HAP-1 (cell line): ENCODE measurements around the gene RETREG3.
"Not testable (repeated sequence)": the region's sequence is repeated elsewhere in the genome, so short reads cannot be mapped to it uniquely, and the experiment has no call there.

Experiments
- DNase-seq, 2 experiments: peaks; one replicate each; pipeline ENCODE4 v3.0.0-alpha.2; 2016 to 2020; ENCODE audit warnings: low spot score in 2 of 2
- H3K27me3 ChIP-seq: fragments of 250-450 bp; sonication (Bioruptor Pico); 2 replicates; pipeline ENCODE4 v1.5.1; 2020; ENCODE audit warnings: low read depth, mild to moderate bottlenecking, moderate library complexity
- H3K36me3 ChIP-seq: fragments of 250-450 bp; sonication (Bioruptor Pico); replicated peaks from 2 replicates; pipeline ENCODE4 v1.5.1; 2020; ENCODE audit warnings: mild to moderate bottlenecking
- H3K4me1 ChIP-seq: fragments of 250-450 bp; sonication (Bioruptor Pico); 2 replicates; pipeline ENCODE4 v1.5.1; 2020; ENCODE audit warnings: mild to moderate bottlenecking
- H3K4me3 ChIP-seq: fragments of 250-450 bp; sonication (Bioruptor Pico); 2 replicates; pipeline ENCODE4 v1.5.1; 2020; ENCODE audit warnings: mild to moderate bottlenecking, moderate library complexity
- H3K9me3 ChIP-seq: fragments of 250-450 bp; sonication (Bioruptor Pico); 2 replicates; pipeline ENCODE4 v1.5.1; 2020; ENCODE audit warnings: mild to moderate bottlenecking, moderate library complexity
- in situ Hi-C: fragments of 300-500 bp; cut with MboI; formaldehyde crosslinking; loops from 3 replicates; pipeline ENCODE4 v1.14.3; 2020; ENCODE audit warnings: low sequenced_read_pairs, inconsistent platforms, mixed read lengths

Gene RETREG3

DNA sequence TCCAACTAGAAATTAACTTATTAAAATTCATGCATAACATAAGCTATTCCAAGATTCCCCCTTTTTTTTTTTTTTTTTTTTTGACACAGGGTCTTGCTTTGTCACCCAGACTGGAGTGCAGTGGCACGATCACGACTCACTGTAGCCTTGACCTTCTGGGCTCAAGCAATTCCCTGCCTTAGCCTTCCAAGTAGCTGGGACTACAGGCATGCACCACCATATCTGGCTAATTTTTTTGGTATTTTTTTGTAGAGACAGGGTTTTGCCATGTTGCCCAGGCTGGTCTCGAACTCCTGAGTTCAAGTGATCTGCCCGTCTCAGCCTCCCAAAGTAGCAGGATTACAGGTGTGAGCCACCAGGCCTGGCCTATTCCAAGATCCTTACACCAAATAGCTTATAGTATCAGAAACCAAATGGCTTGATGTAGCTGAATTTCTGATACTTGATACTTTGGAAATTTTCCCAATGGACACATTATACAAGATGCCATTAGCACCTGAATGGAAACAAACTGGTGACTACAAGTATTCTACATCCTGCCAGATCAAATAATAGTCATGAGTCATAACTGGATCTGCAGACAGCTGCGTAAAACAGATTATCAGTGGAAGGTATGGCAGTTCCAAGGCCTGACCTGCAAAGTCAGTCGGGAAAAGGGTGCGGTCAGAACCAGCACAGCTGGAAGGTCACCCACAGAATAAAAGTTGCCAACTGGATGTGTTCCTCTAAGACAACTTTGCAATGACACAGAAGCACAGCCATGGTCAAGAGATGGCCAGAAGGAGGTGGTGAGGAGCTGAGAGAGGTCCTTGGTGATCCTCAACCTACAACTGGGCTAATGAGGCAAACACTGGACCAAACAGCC, 14.8 kb upstream of the RETREG3 start:
- in situ Hi-C loops = no loop called here
- peak in 1 of 2 experiments; percentile 19 for DNase-seq
- Histone ChIP-seq H3K36me3 (no peaks in the 10 kb centered on the region), H3K27me3 (no peaks in the 10 kb centered on the region), H3K9me3 (no peaks in the 10 kb centered on the region), H3K4me1 (peaks cover 2% of the 10 kb centered on the region; the same call in 1 of the 2 replicates), H3K4me3 (no peak overlapping the region)

- DNase-seq = no peak
- H3K27me3 ChIP-seq = no peaks in the 10 kb centered on the region
- no peaks in the 10 kb centered on the region for H3K36me3 ChIP-seq
- no peak overlapping the region for H3K4me3 ChIP-seq
- H3K4me1 ChIP-seq = peaks cover 2% of the 10 kb centered on the region; the same call in 1 of the 2 replicates
- H3K9me3 ChIP-seq = no peaks in the 10 kb centered on the region
- in situ Hi-C loops = no loop called here
These were observed 14.1 kb upstream of the RETREG3 start for GRCh38 chr17:42623271-42623670.

- H3K4me3 ChIP-seq, H3K36me3 ChIP-seq, H3K9me3 ChIP-seq, DNase-seq, in situ Hi-C loops, H3K4me1 ChIP-seq, H3K27me3 ChIP-seq: not testable (repeated sequence)
These were observed 12.8 kb upstream of the RETREG3 start for GRCh38 chr17:42621987-42622386.

DNA sequence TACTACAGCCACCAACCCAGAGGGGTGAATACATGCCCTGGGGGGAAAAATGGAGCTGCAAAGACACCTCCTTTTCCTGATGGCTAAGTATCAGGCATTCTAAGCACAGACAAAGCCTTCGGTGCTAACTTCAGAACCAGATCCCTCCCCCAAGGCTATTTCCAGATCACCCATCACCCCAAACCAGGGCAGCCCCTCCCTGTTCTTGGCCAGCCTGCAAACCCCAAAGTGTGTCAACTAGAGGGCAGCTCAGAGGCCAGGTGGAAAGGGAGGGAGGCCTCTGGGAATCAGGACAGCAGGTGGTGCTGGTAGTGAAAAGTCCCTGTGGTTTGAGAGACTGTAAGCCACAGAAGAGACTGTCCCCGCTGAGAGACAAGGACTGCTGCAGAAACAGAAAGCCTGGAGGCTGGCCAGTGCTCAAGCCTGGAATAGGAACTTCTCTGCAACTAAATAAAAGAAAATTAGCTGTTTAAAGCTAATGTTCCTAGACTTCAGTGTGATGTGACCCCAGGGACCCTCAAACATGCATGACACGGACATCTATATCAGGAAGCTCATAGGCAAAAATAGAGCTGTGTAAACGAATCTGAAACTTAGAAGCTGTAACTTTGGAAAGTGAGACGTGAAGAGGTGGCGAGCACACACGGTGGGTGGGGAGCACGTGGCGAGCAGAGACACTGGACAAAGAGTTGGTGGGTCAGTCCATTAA, 9.4 kb upstream of the RETREG3 start:
- Histone ChIP-seq H3K4me3 (no peak overlapping the region), H3K4me1 (no peaks in the 10 kb centered on the region), H3K9me3 (no peaks in the 10 kb centered on the region), H3K36me3 (peaks cover 17% of the 10 kb centered on the region), H3K27me3 (no peaks in the 10 kb centered on the region)
- in situ Hi-C loops = no loop called here
- no peak for DNase-seq

DNA sequence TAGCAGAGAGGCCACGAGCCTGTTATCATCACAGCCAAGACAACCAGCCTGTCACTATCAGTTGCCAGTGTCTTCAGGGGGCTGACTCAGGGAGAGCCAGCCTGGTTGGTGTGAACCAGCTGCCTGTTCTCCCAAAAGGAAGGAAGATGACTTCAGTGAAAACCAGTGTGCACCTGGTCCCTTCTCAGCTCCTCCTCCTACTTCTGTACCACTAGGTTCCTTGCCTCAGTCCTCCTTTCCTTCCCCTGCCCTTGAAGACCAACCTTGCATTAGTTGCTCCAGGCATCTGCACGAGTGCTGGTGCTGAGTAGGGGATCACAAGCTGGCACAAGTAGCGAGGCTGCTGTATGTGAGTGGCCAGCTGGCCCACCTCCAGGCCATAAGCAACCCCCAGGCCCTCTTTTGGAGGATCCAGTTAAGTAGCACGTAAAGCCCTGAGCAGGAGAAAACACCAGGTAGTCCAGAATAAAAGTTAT, 8.8 kb upstream of the RETREG3 start:
- in situ Hi-C loops = no loop called here
- peaks cover 23% of the 10 kb centered on the region for H3K36me3 ChIP-seq
- no peaks in the 10 kb centered on the region for H3K4me1 ChIP-seq
- DNase-seq = no peak
- H3K4me3 ChIP-seq = no peak overlapping the region
- H3K27me3 ChIP-seq = no peaks in the 10 kb centered on the region
- no peaks in the 10 kb centered on the region for H3K9me3 ChIP-seq

DNA sequence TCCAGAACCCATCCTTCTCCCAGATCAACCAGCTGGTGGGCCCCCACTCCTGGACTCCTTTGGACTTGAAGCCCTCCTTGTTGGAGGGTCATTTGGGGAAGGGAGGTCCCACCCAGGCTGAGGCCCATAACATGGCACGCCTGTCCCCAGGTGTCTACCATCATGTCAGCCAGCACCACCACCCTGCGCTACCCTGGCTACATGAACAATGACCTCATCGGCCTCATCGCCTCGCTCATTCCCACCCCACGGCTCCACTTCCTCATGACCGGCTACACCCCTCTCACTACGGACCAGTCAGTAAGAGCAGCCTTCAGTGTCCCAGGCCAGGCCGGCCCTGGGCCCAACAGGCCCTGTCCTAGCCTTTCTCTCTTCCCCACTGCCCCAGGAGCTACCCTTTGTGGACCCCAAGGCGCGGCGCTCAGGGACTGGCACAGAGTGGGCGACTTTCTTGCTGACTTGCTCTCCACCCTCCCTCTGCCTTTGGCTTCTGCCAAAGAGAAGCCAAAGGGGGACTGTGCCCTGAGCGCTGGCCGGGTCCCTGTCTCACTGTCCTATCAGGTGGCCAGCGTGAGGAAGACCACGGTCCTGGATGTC, 4.6 kb upstream of the RETREG3 start:
- no peaks in the 10 kb centered on the region for H3K27me3 ChIP-seq
- in situ Hi-C loops = no loop called here
- DNase-seq = no peak
- H3K36me3 ChIP-seq = peaks cover 41% of the 10 kb centered on the region
- H3K4me3 ChIP-seq = no peak overlapping the region
- no peaks in the 10 kb centered on the region for H3K9me3 ChIP-seq
- peaks cover 3% of the 10 kb centered on the region; the same call in 1 of the 2 replicates for H3K4me1 ChIP-seq

- Histone ChIP-seq H3K27me3 (no peaks in the 10 kb centered on the region), H3K9me3 (no peaks in the 10 kb centered on the region), H3K4me3 (no peak overlapping the region), H3K4me1 (peaks cover 12% of the 10 kb centered on the region), H3K36me3 (peaks cover 41% of the 10 kb centered on the region)
- no peak for DNase-seq
- in situ Hi-C loops = no loop called here
These were observed 2.8 kb upstream of the RETREG3 start for GRCh38 chr17:42612013-42612412.

DNA sequence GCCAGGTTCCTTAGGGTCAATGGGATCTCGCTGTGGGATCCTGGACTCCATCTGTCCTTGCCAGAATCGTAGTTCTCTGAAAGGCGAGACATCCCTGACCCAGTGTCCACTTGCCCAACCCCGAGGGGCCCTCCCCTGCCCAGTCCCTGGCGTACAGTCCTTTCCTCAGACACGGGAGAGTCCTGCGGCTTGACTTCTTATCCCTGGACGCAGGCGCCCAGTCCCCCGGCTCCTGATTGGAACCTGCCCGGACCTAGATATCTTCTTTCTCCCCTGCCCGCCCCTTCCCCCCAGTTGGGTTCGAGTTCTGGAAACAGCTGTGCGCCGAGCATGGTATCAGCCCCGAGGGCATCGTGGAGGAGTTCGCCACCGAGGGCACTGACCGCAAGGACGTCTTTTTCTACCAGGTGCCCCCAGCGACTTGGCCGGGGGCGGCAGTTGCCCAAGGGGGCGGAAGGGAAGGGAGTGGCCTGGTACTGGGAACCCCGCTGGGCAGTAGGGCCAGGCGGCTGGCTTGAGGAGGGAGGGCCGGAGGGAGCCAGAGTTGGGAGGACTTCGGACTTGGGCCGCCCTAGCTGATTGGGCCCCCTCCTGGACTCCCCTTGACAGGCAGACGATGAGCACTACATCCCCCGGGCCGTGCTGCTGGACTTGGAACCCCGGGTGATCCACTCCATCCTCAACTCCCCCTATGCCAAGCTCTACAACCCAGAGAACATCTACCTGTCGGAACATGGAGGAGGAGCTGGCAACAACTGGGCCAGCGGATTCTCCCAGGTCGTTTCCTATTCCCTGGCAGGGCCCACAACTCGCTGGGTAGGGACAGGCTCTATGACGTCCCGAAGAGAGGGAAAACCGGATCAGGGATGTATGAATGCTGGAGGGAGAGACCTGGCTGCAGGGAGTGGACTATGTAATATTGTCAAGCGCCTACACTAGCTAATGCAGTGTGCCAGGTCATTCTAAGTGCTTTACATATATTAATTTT, 934 bp upstream of the RETREG3 start:
- peak in 1 of 2 experiments; percentile 36 for DNase-seq
- H3K4me1 ChIP-seq = peaks cover 15% of the 10 kb centered on the region
- in situ Hi-C loops, H3K27me3 ChIP-seq, H3K9me3 ChIP-seq: not testable (repeated sequence)
- H3K4me3 ChIP-seq = peak overlapping the region; percentile 97
- H3K36me3 ChIP-seq = peaks cover 36% of the 10 kb centered on the region

GRCh38 chr17:42608305-42609181, 631 bp downstream of the RETREG3 start:
- Histone ChIP-seq H3K27me3 (no peaks in the 10 kb centered on the region), H3K36me3 (peaks cover 24% of the 10 kb centered on the region), H3K4me3 (peak overlapping the region; percentile 97), H3K4me1 (peaks cover 16% of the 10 kb centered on the region), H3K9me3 (no peaks in the 10 kb centered on the region)
- DNase-seq = no peak
- in situ Hi-C loops = no loop called here

GRCh38 chr17:42607769-42608168, 1.4 kb downstream of the RETREG3 start:
- no peaks in the 10 kb centered on the region for H3K9me3 ChIP-seq
- peak in 1 of 2 experiments; percentile 18 for DNase-seq
- in situ Hi-C loops = no loop called here
- H3K36me3 ChIP-seq = peaks cover 16% of the 10 kb centered on the region
- H3K4me1 ChIP-seq = peaks cover 23% of the 10 kb centered on the region
- peak overlapping the region; percentile 97 for H3K4me3 ChIP-seq
- no peaks in the 10 kb centered on the region for H3K27me3 ChIP-seq

DNA sequence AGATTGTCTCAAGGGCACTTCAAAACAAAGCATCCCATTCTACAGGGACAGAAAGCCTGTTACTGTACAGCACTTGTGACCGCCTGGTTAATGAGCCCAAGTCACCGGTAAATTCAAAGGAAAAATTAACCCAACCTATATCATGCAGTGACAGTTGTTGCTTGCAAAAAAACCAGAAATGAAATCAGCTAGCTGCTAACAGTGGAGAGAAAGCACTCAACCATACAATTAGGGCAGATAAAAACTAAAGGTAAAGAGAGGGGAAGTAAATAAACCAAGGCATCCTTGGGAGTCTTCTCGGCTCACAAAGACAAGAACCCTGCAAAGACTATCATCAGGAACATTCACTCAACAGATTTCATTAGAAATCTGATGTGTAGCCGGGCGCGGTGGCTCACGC, 5.9 kb downstream of the RETREG3 start:
- H3K9me3 ChIP-seq = no peaks in the 10 kb centered on the region
- H3K36me3 ChIP-seq = no peaks in the 10 kb centered on the region
- no peaks in the 10 kb centered on the region for H3K27me3 ChIP-seq
- peak in 1 of 2 experiments; percentile 25 for DNase-seq
- in situ Hi-C loops = no loop called here
- H3K4me3 ChIP-seq = no peak overlapping the region
- H3K4me1 ChIP-seq = peaks cover 20% of the 10 kb centered on the region

DNA sequence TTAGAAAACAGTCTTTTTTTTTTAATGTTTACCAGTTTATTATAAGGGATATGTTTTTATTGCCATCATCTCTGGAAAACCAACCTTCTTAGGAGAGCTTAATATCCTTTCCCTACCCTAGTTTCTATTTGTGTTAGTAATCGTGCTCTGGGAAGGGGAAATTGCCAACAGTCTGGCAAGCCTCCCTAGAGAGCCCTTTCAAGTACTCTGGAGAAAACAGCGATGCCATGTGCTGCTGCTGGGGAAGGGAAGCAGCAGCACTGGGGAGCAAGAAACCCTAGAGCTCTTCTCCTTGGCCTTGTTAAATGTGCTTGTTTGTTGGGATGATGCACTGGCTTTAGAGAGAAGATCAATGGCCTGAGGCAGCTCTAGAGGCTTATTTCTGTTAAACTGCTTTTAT, 10.3 kb downstream of the RETREG3 start:
- Histone ChIP-seq H3K4me3 (no peak overlapping the region), H3K9me3 (no peaks in the 10 kb centered on the region), H3K36me3 (no peaks in the 10 kb centered on the region), H3K27me3 (no peaks in the 10 kb centered on the region), H3K4me1 (peaks cover 8% of the 10 kb centered on the region)
- in situ Hi-C loops = loop anchor here (25.0 kb wide), 2 partner anchors 163 to 338 kb away; partner anchors contain the start of genes RAMP2 and VPS25
- DNase-seq = no peak
